Stimulated activated CD4-positive, alpha-beta T cell treated with anti-CD3 and anti-CD28 coated beads, TNF-alpha, amount 100 ng/mL, for 1 hour (primary cell): ENCODE data around the gene ATF7IP.
A peak's percentile ranks its signal among the peaks of the same experiment; 100 is the strongest.

Experiments used
- DNase-seq, 3 donors: peaks; one replicate each; pipeline ENCODE4 v3.0.0-alpha.2; 2020; ENCODE audit warnings: low read depth in 3 of 3, low spot score in 1 of 3

The ATF7IP gene

GRCh38 chr12:14416658-14417057 lies 51.2 kb downstream of the ATF7IP start:
- no peak for DNase-seq

DNA sequence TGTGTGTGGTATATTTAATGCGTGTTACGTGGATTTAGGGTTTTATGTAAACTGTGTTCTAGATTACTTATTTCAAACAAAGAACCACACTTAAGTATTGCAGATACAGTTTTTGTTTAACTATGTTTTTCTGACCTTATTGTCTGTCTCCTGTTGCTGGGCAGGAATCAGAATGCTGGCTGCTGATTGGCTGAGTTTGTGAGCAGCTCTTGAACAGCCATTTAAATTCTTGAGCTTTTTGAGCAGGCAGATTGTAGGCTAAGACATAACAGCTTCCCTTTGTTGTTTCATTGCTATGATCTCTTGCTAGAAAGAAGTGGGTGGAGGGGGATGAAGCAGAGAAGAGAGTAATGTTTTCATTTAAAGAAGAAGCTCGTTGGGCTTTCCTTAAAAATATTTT lies 52.2 kb downstream of the ATF7IP start:
- DNase-seq = peak in 1 of 3 donors; percentile 22

DNA sequence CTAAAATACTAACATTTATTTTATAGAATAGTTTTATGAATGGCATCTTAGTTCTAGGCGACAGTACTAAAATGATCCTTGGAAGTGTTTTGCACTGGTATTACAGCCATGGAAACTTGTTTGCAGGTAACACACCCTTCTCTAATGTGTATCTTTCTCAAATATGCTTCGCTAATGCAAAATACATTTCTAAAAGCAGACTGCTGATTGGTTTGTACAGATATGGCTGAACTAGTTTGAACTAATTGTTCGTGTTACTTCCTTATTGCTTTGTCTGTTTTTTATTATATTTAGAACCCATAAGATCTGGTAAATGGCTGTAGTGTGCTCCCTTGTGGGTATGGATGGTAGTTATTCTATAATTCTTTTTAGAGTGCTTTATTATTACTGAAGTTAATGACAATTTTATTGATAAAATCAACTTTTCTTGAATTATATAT lies 53.0 kb downstream of the ATF7IP start:
- DNase-seq = no peak

- DNase-seq = no peak
These were observed 57.2 kb downstream of the ATF7IP start for GRCh38 chr12:14422516-14423230.

GRCh38 chr12:14424545-14424944 lies 59.1 kb downstream of the ATF7IP start:
- DNase-seq = no peak

- no peak for DNase-seq
These were observed 61.3 kb downstream of the ATF7IP start for GRCh38 chr12:14426792-14427191.

DNA sequence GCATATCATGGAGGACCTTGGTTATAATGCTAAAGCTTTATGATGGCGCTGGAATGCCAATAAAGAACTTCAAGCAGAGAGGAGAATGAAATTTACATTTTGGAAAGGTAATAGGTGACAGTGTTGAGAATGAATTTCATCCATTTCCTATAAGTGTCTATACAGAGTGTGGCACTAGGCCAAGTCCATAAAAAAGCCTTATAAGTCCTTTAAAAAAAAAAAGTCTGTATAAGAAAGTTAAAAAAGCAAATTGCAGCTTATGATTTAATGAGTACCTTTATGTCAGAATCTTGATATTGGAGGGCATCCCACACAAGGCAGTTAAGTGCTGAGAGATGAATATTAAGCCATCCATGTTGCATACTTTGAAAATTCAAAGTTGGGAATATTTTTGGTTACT lies 62.4 kb downstream of the ATF7IP start:
- no peak for DNase-seq

- no peak for DNase-seq
These were observed 65.0 kb downstream of the ATF7IP start for GRCh38 chr12:14430394-14430986.

DNA sequence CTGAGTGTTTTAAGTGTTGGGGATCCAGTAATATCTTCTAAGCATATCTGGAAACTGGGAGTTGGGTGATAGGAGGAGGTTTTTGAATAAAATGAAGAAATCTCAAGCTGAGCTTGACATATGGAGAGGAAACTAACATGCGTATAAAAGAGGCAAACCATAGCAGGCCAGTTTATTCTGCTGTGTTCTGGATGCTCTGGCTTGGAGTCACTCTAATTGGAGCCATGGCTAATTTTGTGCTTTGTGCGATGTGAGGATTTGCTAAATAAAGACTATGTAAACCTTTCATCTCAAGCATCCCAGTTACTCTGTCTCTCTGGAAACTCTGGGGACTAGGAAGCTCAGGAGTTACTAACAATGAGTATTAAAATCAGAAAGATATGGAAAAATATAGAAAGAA lies 66.5 kb downstream of the ATF7IP start:
- no peak for DNase-seq

GRCh38 chr12:14435627-14436026 lies 70.1 kb downstream of the ATF7IP start:
- DNase-seq = no peak

DNA sequence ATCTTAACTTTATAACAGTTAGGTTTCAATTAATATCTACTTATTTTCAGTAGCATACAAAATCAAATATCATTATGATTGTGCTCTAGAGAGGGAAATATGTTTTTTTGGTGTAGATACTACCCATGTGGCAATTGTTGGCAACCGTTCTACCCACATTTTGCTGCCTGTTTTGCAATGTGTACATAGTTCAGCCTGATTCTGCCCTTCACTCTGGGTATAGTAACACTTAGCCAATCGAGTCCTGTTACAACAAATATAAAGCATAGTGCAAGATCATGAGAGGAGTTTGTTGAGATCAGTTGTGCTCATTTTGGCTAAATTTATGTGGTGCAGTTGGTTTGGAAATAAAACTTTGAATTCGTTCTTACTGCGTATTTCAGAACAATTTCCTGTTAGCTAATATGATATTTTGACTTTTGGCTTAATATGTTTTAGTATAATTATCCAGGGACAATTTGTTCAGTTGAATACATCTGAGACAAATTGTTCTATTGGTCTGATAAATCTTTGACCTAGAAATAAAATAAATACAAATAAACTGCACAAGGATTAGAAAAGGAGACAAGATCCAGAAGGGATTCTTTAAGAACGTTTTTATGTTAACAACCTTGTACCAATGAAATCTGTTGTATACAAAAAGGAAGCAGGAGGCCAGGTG lies 76.9 kb downstream of the ATF7IP start:
- no peak for DNase-seq

DNA sequence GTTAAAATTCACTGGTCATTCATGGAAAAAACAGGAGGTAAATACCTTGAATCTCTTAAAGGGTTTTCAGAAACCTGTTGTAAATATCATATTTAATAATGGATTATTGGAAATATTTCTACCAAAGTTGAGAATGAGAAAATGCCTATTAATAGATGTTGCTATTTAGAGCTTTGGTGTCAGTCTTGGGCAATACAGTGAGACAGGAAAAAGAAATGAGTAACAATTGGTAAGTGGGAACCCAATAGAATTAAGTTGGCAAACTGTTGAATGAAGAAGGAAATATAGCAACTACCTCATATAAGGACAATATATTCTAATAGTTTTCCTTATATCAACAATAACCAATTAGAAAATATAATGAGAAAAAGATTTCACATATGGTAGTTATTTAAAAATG lies 78.0 kb downstream of the ATF7IP start:
- DNase-seq = no peak

- DNase-seq = no peak
These were observed 85.0 kb downstream of the ATF7IP start for GRCh38 chr12:14450479-14450878.

- no peak for DNase-seq
These were observed 86.9 kb downstream of the ATF7IP start for GRCh38 chr12:14452336-14452735.

- DNase-seq = no peak
These were observed 87.4 kb downstream of the ATF7IP start for GRCh38 chr12:14452865-14453264.

- no peak for DNase-seq
These were observed 88.8 kb downstream of the ATF7IP start for GRCh38 chr12:14454098-14454907.

- no peak for DNase-seq
These were observed 94.8 kb downstream of the ATF7IP start for GRCh38 chr12:14460212-14460841.

DNA sequence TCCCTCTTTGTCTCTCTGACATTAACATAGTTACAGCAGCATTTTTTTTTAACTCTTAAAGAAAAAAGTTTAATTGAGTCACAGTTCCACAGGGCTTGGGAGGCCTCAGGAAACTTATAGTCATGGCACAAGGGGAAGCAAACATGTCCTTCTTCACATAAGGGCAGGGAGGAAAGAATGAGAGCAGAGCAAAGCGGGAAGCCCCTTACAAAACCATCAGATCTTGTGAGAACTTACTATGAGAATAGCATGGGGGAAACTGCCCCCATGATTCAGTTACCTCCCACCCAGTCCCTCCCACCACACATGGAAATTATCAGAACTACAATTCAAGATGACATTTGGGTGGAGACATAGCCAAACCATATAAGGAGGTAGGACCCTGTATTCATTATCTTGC lies 106.0 kb downstream of the ATF7IP start:
- no peak for DNase-seq

GRCh38 chr12:14473707-14474287 lies 108.3 kb downstream of the ATF7IP start:
- no peak for DNase-seq

- no peak for DNase-seq
These were observed 113.5 kb downstream of the ATF7IP start for GRCh38 chr12:14479004-14479403.

DNA sequence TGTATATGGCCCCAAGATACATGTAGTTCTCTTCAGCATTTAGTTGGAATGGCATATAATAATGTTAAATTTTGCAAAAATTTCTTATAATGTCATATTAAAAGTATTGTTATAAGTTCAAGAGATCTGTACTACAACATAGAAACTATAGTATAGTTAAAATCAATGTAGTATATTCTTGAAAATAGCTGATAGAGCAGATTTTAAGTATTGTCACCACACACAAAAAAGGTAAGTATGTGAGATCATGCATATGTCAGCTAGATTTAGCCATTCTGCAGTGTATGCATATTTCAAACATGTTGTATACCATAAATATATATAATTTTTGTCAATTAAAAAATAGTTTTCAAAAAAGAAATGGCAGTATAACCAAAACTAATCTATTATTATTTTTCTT lies 115.7 kb downstream of the ATF7IP start:
- no peak for DNase-seq
